Tibial artery (tissue), 4 donors: Measurements from ENCODE around the gene SELENOI.
"Not testable (repeated sequence)": the region's sequence is repeated elsewhere in the genome, so short reads cannot be mapped to it uniquely, and the experiment has no call there.

ENCODE experiments used
- DNase-seq, 2 donors: peaks; one replicate each; pipeline ENCODE4 v3.0.0-alpha.2; 2019
- H3K27ac ChIP-seq, 2 donors: fragments of 200-600 bp; sonication (generic) in 1 of 2; 1 replicate in 1 of 2; 2 replicates in 1 of 2; pipeline ENCODE4 v1.5.1; 2018 to 2019; ENCODE audit warnings: mild to moderate bottlenecking in 1 of 2
- H3K27me3 ChIP-seq, 2 donors: fragments of 200-600 bp; sonication (generic) in 1 of 2; one replicate each; pipeline versions ENCODE4 v1.5.1 to v1.6.0; 2016 to 2019
- H3K36me3 ChIP-seq, 3 donors: fragments of 200-600 bp; sonication (generic) in 2 of 3; one replicate each; pipeline ENCODE4 v1.5.1; 2016 to 2019; ENCODE audit warnings: mild to moderate bottlenecking in 2 of 3
- H3K4me1 ChIP-seq, 4 donors: fragments of 200-600 bp; sonication (generic) in 2 of 4; 1 replicate in 3 of 4; 2 replicates in 1 of 4; pipeline ENCODE4 v1.5.1; 2016 to 2019
- H3K4me3 ChIP-seq, 2 donors: fragments of 200-600 bp; sonication (generic) in 1 of 2; 1 replicate in 1 of 2; 2 replicates in 1 of 2; pipeline ENCODE4 v1.5.1; 2018 to 2019; ENCODE audit warnings: mild to moderate bottlenecking in 2 of 2
- H3K9me3 ChIP-seq, 3 donors: fragments of 200-600 bp; sonication (generic) in 1 of 3; one replicate each; pipeline ENCODE4 v1.5.1; 2016 to 2019
- CTCF ChIP-seq, 2 experiments: fragments of 200-600 bp in 1 of 2; fragments of 450-650 bp in 1 of 2; IDR thresholded peaks; one replicate each; pipeline ENCODE4 v1.5.1; 2017 to 2019; ENCODE audit warnings: antibody characterized with exemption in 2 of 2, mild to moderate bottlenecking in 1 of 2, moderate library complexity in 1 of 2
- intact Hi-C: fragments of 100-400 bp; cut with DNase I; formaldehyde crosslinking; loops from one replicate; pipeline ENCODE4 v1.15.0; 2023; ENCODE audit warnings: low total_unique reads

Gene SELENOI

GRCh38 chr2:26363958-26364357 lies 18.0 kb downstream of the SELENOI start:
- Histone ChIP-seq H3K27me3 (no peaks in the 10 kb centered on the region), H3K4me3 (no peak overlapping the region), H3K9me3 (no peaks in the 10 kb centered on the region), H3K4me1 (no peaks in the 10 kb centered on the region), H3K27ac (no peak overlapping the region), H3K36me3 (peaks cover 4 to 14% (median 7%) of the 10 kb centered on the region in 3 donors)
- TF ChIP-seq CTCF (IDR thresholded peaks at IDR 0.05): no peak
- intact Hi-C loops: no loop called here
- no peak for DNase-seq

- no peaks in the 10 kb centered on the region for H3K9me3 ChIP-seq
- H3K27me3 ChIP-seq: no peaks in the 10 kb centered on the region
- no peak for DNase-seq
- H3K36me3 ChIP-seq: peaks cover 4 to 14% (median 7%) of the 10 kb centered on the region in 3 donors
- intact Hi-C loops: no loop called here
- H3K4me1 ChIP-seq: no peaks in the 10 kb centered on the region
- H3K4me3 ChIP-seq: no peak overlapping the region
- no peak for TF ChIP-seq CTCF (IDR thresholded peaks at IDR 0.05)
- H3K27ac ChIP-seq: no peak overlapping the region
Measured at GRCh38 chr2:26364669-26365068, 18.7 kb downstream of the SELENOI start.

GRCh38 chr2:26366957-26367356 lies 21.0 kb downstream of the SELENOI start:
- intact Hi-C loops: no loop called here
- H3K36me3 ChIP-seq: peaks cover 4 to 14% (median 7%) of the 10 kb centered on the region in 3 donors
- no peaks in the 10 kb centered on the region for H3K27me3 ChIP-seq
- no peak for TF ChIP-seq CTCF (IDR thresholded peaks at IDR 0.05)
- no peak overlapping the region for H3K4me3 ChIP-seq
- no peaks in the 10 kb centered on the region for H3K9me3 ChIP-seq
- no peak for DNase-seq
- H3K27ac ChIP-seq: no peak overlapping the region
- H3K4me1 ChIP-seq: no peaks in the 10 kb centered on the region

GRCh38 chr2:26369664-26370063 lies 23.7 kb downstream of the SELENOI start:
- not testable (repeated sequence) for H3K4me3 ChIP-seq, H3K27ac ChIP-seq

GRCh38 chr2:26370909-26371308 lies 25.0 kb downstream of the SELENOI start:
- intact Hi-C loops, H3K27ac ChIP-seq, DNase-seq, H3K9me3 ChIP-seq, H3K27me3 ChIP-seq, H3K4me3 ChIP-seq, H3K4me1 ChIP-seq: not testable (repeated sequence)
- H3K36me3 ChIP-seq: peaks cover 7 to 49% (median 36%) of the 10 kb centered on the region in 3 donors

More at GRCh38 chr2:26369664-26370063, 23.7 kb downstream of the SELENOI start:
- H3K9me3 ChIP-seq, H3K4me1 ChIP-seq, intact Hi-C loops, H3K27me3 ChIP-seq, DNase-seq: not testable (repeated sequence)
- H3K36me3 ChIP-seq: peaks cover 7 to 37% (median 26%) of the 10 kb centered on the region in 3 donors

- Histone ChIP-seq H3K9me3 (no peaks in the 10 kb centered on the region), H3K36me3 (peaks cover 3 to 54% (median 32%) of the 10 kb centered on the region in 3 donors), H3K27me3 (no peaks in the 10 kb centered on the region), H3K4me3 (no peak overlapping the region), H3K27ac (no peak overlapping the region), H3K4me1 (no peaks in the 10 kb centered on the region)
- no peak for DNase-seq
- intact Hi-C loops: no loop called here
- TF ChIP-seq CTCF (IDR thresholded peaks at IDR 0.05): no peak
Measured at GRCh38 chr2:26376799-26377198, 30.9 kb downstream of the SELENOI start.

GRCh38 chr2:26380281-26380680 lies 34.3 kb downstream of the SELENOI start:
- Histone ChIP-seq H3K4me3 (no peak overlapping the region), H3K4me1 (no peaks in the 10 kb centered on the region), H3K9me3 (no peaks in the 10 kb centered on the region), H3K27me3 (no peaks in the 10 kb centered on the region), H3K27ac (no peak overlapping the region), H3K36me3 (peaks cover 3 to 36% (median 4%) of the 10 kb centered on the region in 3 donors)
- intact Hi-C loops: no loop called here
- DNase-seq: no peak
- no peak for TF ChIP-seq CTCF (IDR thresholded peaks at IDR 0.05)
